ENCODE results near the gene PRR20C.
"Not testable (repeated sequence)": the region's sequence is repeated elsewhere in the genome, so short reads cannot be mapped to it uniquely, and the experiment has no call there.

The PRR20C gene

DNA sequence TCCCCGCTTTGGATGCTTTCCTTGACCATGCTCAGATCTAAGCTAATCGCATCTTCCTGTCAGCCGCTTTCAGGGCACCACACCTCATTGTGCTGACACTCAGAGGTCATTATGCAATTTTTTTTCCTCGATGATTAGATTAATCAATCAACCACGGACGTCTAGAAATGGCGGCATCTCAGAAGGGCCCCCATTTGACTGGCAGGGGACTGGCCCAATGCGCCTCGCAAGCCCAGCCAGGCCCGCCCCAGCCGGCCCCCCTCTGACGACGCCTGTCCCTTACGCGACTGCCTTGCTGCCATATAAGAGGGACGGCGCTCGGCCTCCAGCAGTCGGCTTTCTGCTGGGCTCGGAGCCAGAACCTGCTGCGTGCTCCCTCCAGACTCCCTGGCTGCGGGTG, at the start of gene PRR20C:
Gene PRR20C, plus strand, starts transcription at position 301 of the 400 bp plus-strand sequence. CDS start 387 bp downstream, outside the sequence.
- not testable (repeated sequence) for DNase-seq

GRCh38 chr13:57114945-57115344, 38.9 kb upstream of the PRR20C start:
- no peak for DNase-seq

DNA sequence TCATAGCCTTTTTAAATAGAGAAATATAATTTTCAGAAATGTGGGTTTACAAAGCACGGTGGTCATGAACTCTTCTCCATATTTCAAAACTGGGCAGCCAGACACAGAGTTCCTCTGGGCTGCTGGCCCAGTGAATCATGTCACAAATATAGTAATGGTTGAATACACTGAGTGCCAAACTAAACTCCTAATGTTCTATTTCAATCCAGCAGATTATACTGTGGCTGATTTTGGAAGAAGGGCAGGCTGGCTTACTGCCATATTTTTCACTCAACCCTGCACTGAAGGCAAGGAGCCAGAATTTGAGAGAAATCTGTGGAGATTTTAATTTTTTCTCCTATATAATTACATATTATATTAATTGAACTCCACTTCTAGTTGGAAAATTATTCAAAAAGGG, 30.2 kb upstream of the PRR20C start:
- no peak for DNase-seq

DNA sequence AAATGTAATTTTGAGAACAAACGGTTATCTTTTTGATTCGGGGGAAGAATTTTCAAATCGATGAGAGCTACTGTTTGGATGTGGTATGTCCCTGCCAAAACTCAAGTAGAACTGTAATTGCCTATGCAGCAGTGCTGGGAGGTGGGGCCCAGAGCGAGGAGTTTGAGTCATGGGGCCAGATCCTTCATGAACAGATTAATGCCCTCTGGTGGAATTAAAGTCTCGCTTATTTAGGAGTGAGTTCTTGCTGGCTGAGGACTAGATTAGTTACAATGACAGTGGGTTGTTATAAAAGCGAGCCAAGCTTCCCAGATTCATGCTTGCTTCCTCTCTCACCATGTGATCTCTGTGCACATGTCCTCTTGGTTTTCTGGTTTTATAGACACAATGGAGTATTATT, 25.0 kb upstream of the PRR20C start:
- DNase-seq, result no peak

GRCh38 chr13:57136093-57136492, 17.8 kb upstream of the PRR20C start:
- DNase-seq, result no peak

DNA sequence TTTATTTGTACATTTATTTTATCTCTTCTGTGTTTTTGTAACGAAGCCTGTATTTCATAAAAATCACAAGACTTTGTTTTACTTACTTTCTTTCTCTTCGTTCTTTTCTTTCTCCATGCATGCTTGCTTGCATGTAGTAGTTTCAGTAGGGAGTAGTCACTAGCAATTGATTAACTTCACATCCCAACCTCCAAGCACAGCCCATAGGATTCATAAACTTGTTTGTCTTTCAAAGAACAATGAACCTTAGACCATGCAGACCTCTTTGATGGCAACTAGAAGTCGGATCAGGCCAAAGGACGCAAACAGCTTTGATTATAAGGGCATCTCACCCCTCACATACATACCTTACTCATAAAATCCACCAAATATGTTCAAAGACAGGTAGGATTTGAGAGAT, 16.3 kb upstream of the PRR20C start:
- no peak for DNase-seq

DNA sequence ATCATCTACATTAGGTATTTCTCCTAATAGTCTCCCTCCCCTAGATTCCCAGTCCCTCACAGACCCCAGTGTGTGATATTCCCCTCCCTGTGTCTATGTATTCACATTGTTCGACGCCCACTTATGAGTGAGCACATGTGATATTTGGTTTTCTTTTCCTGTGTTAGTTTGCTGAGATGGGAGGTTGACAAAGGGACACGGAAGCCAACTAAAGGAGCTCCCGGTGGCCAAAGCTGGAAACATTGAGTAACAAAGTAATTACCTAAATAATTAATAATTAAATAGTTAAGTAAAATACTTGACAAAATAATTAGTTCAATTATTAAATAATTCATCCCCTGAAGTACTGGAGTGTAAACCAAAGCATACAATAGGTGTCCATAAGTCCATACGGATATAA, 14.9 kb upstream of the PRR20C start:
- no peak for DNase-seq

DNA sequence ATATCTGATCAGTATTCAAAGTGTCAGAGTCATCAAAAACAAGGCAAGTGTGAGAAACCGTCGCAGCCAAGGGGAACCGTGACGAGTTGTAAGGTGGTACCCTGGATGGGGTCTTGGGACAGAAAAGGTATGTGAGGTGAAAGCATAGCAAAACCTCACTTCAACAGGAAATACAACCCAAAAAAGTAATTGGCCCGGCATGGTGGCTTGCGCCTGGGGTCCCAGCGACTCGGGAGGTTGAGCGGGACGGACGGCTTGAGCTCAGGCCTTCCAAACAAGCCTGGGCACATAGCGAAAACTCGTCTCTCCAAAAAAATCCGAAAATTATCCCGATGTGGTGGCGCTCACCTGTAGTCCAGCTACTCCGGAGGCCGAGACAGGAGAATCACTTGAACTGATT, 14.1 kb upstream of the PRR20C start:
- DNase-seq, result not testable (repeated sequence)

- DNase-seq, result not testable (repeated sequence)
Measured at GRCh38 chr13:57140235-57140968, 13.5 kb upstream of the PRR20C start, which contains the start of gene PRR20A. Gene PRR20A (plus strand): TSS chr13:57140918. CDS start chr13:57141305, 387 bp downstream.

GRCh38 chr13:57147188-57147587, 6.7 kb upstream of the PRR20C start, which contains the start of gene PRR20B:
Gene PRR20B (plus strand): TSS chr13:57147488. CDS start chr13:57147875, 387 bp downstream.
- DNase-seq, result not testable (repeated sequence)

DNA sequence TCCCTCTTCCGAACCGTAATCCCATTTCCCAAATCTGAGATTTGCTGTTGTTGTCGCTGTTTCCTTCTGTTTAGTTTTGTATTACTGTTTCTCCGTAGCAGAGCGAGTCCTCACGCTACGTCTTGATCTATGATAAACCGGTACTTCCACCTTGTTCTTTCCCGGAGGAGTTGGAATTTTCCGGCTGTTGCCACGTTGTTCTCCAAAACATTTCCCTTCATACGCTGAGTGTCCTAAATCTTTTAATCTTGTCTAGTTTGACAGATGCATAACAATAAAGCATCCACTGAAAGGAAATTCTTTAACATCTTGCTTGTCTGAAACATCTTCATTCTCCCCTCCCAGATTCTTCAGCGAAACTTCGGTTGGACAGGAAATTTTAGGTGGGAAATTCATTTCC, 5.8 kb upstream of the PRR20C start:
- DNase-seq, result not testable (repeated sequence)

DNA sequence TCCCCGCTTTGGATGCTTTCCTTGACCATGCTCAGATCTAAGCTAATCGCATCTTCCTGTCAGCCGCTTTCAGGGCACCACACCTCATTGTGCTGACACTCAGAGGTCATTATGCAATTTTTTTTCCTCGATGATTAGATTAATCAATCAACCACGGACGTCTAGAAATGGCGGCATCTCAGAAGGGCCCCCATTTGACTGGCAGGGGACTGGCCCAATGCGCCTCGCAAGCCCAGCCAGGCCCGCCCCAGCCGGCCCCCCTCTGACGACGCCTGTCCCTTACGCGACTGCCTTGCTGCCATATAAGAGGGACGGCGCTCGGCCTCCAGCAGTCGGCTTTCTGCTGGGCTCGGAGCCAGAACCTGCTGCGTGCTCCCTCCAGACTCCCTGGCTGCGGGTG, 6.5 kb downstream of the PRR20C start, which contains the start of gene PRR20D:
Gene PRR20D, plus strand, starts transcription at position 301 of the 400 bp plus-strand sequence. CDS start 387 bp downstream, outside the sequence.
- not testable (repeated sequence) for DNase-seq

DNA sequence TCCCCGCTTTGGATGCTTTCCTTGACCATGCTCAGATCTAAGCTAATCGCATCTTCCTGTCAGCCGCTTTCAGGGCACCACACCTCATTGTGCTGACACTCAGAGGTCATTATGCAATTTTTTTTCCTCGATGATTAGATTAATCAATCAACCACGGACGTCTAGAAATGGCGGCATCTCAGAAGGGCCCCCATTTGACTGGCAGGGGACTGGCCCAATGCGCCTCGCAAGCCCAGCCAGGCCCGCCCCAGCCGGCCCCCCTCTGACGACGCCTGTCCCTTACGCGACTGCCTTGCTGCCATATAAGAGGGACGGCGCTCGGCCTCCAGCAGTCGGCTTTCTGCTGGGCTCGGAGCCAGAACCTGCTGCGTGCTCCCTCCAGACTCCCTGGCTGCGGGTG, 13.0 kb downstream of the PRR20C start, which contains the start of gene PRR20E:
Gene PRR20E, plus strand, starts transcription at position 301 of the 400 bp plus-strand sequence. CDS start 387 bp downstream, outside the sequence.
- DNase-seq, result not testable (repeated sequence)

- no peak for DNase-seq
Measured at GRCh38 chr13:57191667-57192066, 37.8 kb downstream of the PRR20C start.

All from stimulated activated CD4-positive, alpha-beta T cell treated with anti-CD3 and anti-CD28 coated beads, Interleukin-2, amount 100 ng/mL, for 24 hours (primary cell).